ENCODE results near the gene FARP1. TPM values are rescaled to one million over a fixed set of nuclear protein-coding genes. Genes with fewer than 3 reads are reported as not detected.

Gene FARP1
- total and polyA plus RNA-seq, 2 of the 13 experiments (the other 11 are each of a cell fraction or from before 2014, with no cell fraction given): 70.6 to 126 TPM

DNA sequence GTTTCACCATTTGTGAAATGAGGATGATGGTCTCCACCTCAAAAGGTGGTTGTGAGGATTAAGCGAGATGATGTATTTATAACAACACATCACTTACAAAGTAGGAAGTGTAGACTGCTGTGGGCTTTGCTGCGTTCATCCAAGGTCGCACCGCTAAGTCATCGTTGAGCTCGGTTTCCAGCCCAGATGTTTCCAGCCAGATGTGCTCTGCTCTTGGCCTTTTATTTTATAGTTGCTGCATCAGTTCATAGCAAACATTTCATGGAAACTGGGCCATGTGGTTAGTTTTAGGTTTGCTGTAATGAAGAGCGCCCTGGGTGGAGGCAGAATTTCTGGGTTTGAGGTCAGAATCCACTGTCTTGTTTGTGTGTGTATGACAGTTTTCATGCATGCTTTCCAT lies 110.6 kb downstream of the FARP1 start:
- no peak for DNase-seq (ENCODE audit: low spot score)
- Histone ChIP-seq H3K36me3 (replicated peaks in 1 of 2; ENCODE audit: control insufficient read depth in 1 of 2, insufficient read depth in 2 of 2, low read length in 2 of 2) (peaks cover 2 to 12% of the 10 kb centered on the region in 2 experiments; a peak in 4 of 5 replicates), H3K9me3 (ENCODE audit: low read length) (no peaks in the 10 kb centered on the region), H4K20me1 (ENCODE audit: insufficient read depth, low read length) (peaks cover 21% of the 10 kb centered on the region; the same call in 1 of the 2 replicates), H2AFZ (ENCODE audit: low read length) (no peak overlapping the region), H3K27me3 (ENCODE audit: control insufficient read depth in 1 of 2, insufficient read depth in 2 of 2, low read length in 2 of 2) (no peaks in the 10 kb centered on the region), H3K4me3 (replicated peaks in 1 of 3; ENCODE audit: insufficient read depth in 1 of 3, low read depth in 2 of 3, low read length in 3 of 3) (no peak overlapping the region), H3K79me2 (ENCODE audit: insufficient read depth, low read length) (peaks cover 89% of the 10 kb centered on the region), H3K9ac (ENCODE audit: insufficient read depth, low read depth, low read length) (no peak overlapping the region), H3K4me2 (ENCODE audit: low read depth, low read length) (no peak overlapping the region), H3K27ac (ENCODE audit: extremely low read length, insufficient read depth, low read length) (no peak overlapping the region), H3K4me1 (ENCODE audit: insufficient read depth, low read length) (peaks cover 95% of the 10 kb centered on the region)
- no peak for ATAC-seq
- ChIA-PET CTCF (ENCODE audit: low intra/inter-chr PET ratio, low total read pairs) (no interaction called here), POLR2A (interaction anchor here (2.8 kb wide), 1 partner anchor 12 kb away, joined by 11 read pairs; no protein-coding TSS in a partner anchor)
- in situ Hi-C loops (cut with HindIII; ENCODE audit: extremely low pct_ligation_motif_present, low pct_unique_long_range_greater_than_20kb): no loop called here
- intact Hi-C loops (cut with micrococcal nuclease; ENCODE audit: unreplicated experiment): no loop called here
- BruUV-seq (replicated peaks): no TSS peak
- 84% methylated on average over 7 of the region's 7 CpGs for WGBS (ENCODE audit: low lambda C conversion rate)
- no peak for FAIRE-seq
- TF ChIP-seq RBAK (CRISPR knock-in tag; IDR thresholded peaks at IDR 0.05) (no peak), TBX2 (CRISPR knock-in tag; IDR thresholded peaks at IDR 0.05; ENCODE audit: borderline replicate concordance) (no peak), ZNF225 (CRISPR knock-in tag; IDR thresholded peaks at IDR 0.05) (no peak), ZBTB38 (CRISPR knock-in tag; IDR thresholded peaks at IDR 0.05) (0 out of 2 replicates have a peak, but pooled peaks have one; percentile 46), STAT5B (CRISPR knock-in tag; IDR thresholded peaks at IDR 0.05) (no peak), FOXP1 (IDR thresholded peaks at IDR 0.05) (no peak), FOXP1 (CRISPR knock-in tag; IDR thresholded peaks at IDR 0.05) (0 out of 2 replicates have a peak, but pooled peaks have one; percentile 9), ZFP90 (CRISPR knock-in tag; IDR thresholded peaks at IDR 0.05; ENCODE audit: borderline replicate concordance) (no peak), U2AF1 (optimal IDR thresholded peaks at IDR 0.05; ENCODE audit: low read depth, low read length) (no peak), ZNF660 (CRISPR knock-in tag; IDR thresholded peaks at IDR 0.05; ENCODE audit: borderline replicate concordance, low read depth) (no peak), ZNF674 (CRISPR knock-in tag; IDR thresholded peaks at IDR 0.05; ENCODE audit: low read depth) (no peak), TEAD2 (CRISPR knock-in tag; IDR thresholded peaks at IDR 0.05) (no peak), NRL (CRISPR knock-in tag; IDR thresholded peaks at IDR 0.05; ENCODE audit: borderline replicate concordance) (no peak), CAMTA2 (CRISPR knock-in tag; IDR thresholded peaks at IDR 0.05; ENCODE audit: borderline replicate concordance) (no peak), HNRNPUL1 (IDR thresholded peaks at IDR 0.05; ENCODE audit: low read depth, low read length) (no peak)
- TF ChIP-seq, protein P1, sequence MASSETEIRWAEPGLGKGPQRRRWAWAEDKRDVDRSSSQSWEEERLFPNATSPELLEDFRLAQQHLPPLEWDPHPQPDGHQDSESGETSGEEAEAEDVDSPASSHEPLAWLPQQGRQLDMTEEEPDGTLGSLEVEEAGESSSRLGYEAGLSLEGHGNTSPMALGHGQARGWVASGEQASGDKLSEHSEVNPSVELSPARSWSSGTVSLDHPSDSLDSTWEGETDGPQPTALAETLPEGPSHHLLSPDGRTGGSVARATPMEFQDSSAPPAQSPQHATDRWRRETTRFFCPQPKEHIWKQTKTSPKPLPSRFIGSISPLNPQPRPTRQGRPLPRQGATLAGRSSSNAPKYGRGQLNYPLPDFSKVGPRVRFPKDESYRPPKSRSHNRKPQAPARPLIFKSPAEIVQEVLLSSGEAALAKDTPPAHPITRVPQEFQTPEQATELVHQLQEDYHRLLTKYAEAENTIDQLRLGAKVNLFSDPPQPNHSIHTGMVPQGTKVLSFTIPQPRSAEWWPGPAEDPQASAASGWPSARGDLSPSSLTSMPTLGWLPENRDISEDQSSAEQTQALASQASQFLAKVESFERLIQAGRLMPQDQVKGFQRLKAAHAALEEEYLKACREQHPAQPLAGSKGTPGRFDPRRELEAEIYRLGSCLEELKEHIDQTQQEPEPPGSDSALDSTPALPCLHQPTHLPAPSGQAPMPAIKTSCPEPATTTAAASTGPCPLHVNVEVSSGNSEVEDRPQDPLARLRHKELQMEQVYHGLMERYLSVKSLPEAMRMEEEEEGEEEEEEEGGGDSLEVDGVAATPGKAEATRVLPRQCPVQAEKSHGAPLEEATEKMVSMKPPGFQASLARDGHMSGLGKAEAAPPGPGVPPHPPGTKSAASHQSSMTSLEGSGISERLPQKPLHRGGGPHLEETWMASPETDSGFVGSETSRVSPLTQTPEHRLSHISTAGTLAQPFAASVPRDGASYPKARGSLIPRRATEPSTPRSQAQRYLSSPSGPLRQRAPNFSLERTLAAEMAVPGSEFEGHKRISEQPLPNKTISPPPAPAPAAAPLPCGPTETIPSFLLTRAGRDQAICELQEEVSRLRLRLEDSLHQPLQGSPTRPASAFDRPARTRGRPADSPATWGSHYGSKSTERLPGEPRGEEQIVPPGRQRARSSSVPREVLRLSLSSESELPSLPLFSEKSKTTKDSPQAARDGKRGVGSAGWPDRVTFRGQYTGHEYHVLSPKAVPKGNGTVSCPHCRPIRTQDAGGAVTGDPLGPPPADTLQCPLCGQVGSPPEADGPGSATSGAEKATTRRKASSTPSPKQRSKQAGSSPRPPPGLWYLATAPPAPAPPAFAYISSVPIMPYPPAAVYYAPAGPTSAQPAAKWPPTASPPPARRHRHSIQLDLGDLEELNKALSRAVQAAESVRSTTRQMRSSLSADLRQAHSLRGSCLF (CRISPR knock-in tag; IDR thresholded peaks at IDR 0.05; ENCODE audit: borderline replicate concordance): no peak
- TF ChIP-seq, protein P2, sequence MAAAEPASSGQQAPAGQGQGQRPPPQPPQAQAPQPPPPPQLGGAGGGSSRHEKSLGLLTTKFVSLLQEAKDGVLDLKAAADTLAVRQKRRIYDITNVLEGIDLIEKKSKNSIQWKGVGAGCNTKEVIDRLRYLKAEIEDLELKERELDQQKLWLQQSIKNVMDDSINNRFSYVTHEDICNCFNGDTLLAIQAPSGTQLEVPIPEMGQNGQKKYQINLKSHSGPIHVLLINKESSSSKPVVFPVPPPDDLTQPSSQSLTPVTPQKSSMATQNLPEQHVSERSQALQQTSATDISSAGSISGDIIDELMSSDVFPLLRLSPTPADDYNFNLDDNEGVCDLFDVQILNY (CRISPR knock-in tag; conservative IDR thresholded peaks at IDR 0.05): no peak
- TF ChIP-seq, protein P3, sequence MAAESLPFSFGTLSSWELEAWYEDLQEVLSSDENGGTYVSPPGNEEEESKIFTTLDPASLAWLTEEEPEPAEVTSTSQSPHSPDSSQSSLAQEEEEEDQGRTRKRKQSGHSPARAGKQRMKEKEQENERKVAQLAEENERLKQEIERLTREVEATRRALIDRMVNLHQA (CRISPR knock-in tag; IDR thresholded peaks at IDR 0.05): no peak
- TF ChIP-seq, protein P4, sequence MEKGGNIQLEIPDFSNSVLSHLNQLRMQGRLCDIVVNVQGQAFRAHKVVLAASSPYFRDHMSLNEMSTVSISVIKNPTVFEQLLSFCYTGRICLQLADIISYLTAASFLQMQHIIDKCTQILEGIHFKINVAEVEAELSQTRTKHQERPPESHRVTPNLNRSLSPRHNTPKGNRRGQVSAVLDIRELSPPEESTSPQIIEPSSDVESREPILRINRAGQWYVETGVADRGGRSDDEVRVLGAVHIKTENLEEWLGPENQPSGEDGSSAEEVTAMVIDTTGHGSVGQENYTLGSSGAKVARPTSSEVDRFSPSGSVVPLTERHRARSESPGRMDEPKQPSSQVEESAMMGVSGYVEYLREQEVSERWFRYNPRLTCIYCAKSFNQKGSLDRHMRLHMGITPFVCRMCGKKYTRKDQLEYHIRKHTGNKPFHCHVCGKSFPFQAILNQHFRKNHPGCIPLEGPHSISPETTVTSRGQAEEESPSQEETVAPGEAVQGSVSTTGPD (CRISPR knock-in tag; IDR thresholded peaks at IDR 0.05): no peak

Data from HepG2 (cell line).